Fibroblast of gingiva (primary cell): ENCODE results near the gene KIAA0753.

Experiments
- DNase-seq: peaks from one replicate; pipeline ENCODE4 v3.0.0-alpha.2; 2011; ENCODE audit warnings: low read depth

The KIAA0753 gene

DNA sequence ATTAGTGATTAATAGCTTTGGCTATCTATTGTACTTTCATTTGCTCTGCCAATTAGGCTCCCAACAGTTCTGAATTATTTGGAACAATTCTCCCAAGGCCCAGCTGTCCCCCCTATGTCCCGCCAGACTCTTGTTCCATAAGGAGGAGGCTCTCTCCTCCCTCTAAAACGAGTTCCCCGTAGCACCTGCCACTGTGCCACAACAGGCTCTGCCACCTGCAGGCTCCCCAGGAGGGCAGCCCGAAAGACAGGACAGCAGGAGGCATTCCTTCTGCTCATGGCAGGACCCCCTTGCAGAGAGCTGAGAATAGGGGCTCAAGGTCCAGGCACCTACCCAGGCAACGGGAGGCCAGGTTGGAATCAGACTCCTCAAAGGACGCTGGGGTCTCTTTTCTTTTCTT, 93.2 kb downstream of the KIAA0753 start:
- DNase-seq = no peak

DNA sequence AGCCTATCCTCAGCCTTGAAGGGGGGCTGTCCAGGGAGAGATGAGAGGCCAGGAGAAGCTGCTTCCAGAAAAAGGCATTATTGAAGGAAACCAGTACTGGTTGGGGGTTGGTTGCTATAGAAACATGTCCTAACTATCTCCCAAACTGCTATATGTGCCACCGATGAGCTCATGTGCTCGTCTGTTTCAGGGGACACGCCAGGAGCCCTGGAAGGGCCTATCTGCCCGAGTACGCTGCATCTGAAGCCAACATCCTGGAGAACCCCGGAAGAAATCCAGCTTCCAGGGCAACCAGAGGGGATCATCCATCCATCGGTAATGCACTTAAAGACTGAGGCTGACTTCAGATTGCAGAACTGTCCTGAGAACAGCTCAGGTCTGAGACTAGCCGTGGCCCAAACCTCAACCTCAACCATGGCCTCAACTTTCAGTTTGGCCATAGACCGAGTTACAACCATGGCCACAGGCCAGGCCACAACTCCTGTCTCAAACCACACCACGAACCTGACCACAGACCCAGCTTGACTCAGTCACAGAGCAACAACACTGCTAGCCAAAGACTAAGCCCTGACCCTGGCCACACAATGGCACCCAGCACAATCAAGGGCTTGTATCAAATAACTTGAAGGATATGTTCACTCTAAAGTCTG, 94.3 kb downstream of the KIAA0753 start:
- no peak for DNase-seq

DNA sequence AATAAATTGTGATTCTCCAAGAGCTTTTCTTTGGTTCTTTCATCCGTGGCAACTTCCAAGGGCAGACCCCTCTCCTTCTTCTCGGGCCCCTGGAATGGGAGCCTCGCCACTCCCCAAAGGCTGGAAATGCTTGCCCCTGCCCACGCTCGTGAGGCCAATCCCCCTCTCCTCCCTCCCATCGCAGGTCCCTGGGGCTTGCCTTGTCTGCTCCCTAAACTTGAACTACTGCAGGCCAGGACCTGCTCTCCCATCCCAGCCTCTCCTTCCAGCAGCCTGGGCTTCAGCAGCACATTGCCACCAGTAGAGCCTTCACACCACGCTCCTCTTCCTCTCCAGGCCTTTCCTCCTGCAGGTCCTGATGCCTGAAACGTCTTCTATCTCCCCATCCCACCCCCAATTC, 95.2 kb downstream of the KIAA0753 start:
- no peak for DNase-seq

DNA sequence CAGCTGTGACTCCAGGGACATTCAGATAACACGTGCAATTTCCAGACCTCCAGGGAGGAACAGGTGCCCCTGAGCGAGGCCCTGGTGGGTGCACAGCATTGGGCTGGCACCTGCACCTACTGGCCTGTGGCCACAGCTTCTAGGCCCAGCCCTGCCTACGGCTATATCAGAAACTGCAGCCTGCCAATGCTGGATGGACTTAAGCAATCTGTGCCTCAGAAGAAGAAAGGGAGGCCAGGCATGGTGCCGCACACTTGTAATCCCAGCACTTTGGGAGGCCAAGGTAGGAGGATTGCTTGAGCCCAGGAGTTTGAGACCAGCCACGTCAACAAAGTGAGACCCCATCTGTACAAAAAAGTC, 96.5 kb downstream of the KIAA0753 start:
- no peak for DNase-seq

DNA sequence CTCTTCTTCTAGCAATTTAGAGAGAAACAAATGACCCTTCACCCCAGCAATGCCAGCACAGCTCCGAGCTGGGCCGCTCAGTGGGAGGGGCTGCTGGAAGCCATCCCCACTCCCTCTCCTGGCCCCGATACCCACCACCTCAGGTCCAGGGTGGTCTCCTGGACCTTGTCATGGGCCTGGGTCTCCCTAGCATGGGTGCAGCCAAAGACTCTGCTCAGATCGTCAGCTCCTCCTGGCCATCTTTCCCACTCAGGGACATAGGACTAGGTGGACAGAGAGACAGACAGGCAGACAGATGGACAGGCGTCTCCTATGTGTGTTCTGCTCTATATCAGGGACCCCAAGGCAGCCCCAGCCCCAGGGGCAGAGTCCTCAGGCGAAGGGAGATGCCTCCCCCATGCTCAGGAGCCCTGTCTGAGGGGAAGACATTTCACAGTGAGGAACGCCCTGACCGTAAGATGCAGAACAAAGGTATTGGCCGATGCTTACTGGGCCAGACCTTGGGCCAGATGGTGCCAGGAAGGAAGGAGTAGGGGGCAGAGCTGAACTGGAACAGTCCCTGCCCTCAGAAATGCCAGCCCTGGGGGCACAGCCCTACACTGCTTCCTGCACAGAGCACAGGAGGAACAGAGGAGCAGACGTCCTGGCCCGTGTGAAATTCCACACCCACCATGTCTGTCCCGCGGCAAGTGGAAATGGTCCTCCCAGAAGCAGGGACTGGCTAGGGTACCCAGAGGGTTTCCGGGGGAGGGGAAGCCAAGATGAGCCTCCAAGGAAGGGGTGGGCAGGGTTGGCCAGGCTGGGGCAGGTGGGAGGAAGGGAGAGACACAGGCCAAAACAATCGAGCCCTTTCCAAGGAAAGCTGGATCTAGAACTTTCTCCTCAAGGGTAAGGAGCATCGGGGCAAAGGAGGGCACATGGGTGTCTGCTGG, 97.2 kb downstream of the KIAA0753 start:
- DNase-seq = no peak

DNA sequence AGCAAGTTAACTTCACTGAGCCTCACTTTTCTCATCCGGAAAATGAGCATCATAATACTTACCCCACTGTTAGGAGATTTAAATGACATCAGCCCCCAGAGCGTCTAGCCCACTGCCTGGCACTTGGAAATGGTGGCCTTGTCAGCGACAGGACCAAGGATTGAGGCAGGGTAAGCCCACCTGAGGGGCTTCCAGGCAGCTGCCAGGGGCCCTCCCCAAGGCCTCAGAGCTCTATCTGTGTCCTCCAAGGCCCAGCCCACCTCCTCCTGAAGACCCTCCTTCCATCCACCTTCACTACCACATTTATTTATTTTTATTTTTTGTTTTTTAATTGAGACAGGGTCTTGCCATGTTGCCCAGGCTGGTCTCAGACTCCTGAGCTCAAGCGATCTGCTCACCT, 97.9 kb downstream of the KIAA0753 start:
- DNase-seq = no peak

DNA sequence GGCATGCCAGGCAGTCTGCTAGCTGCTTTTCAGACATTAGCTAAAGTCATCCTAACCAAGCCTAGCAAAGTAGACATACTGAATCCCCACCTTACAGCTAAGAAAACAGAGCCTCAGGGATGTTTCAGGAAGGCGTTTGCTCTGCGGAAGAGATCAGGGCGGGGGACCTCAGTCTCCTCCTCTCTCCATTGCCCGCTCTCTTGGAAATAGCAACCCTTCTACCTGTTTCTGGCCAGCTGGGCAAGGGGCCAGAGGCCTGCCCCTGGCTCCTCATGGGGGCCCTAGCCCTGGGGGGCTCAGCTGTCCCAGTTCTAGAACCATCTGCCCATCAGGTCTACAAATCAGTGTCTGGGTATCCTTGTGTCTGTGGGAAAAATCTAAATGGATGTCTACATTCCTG, 98.6 kb downstream of the KIAA0753 start:
- no peak for DNase-seq

DNA sequence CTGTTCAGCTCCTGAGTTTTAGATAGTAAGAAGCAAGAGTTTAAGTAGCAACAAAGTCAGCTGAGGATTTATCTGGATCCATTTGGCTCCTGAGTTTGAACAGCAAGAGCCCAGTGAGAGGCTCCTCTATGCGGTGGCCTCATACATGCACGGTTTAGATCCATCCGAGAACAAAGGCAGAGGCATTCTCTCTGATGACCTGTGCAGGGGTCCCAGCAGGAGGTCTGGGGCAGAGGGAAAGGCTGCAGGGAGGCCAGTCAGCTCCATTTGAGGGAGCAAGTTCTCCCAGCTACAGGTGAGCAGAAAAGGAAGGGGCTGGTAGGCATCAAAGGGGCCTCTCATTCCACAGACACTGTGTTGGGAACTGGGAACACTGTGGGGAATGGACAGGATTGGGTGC, 100.6 kb downstream of the KIAA0753 start:
- no peak for DNase-seq

DNA sequence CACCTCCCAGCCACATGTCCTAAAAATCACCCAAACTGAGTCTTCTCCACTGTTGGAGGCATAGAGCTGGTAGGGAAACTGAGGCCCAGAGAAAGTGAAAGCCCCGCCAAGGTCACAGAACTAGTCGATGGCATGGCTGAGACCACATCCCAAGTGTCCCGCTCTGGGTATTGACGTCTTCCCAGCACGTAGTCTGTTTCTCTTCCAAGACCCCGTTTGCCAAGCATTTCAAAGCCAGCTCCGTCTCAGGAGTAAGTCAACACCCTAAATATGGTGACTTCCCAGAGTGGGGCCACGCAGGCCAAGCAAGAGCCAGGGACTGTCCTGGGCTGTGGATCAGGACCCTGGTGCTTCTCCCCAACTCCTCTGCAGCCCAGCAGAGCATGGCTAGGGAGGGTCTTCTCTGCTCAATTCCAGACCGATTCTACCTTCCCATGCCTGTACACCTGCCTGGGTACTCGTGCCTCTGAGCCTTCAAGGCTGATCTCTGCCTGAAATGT, 103.9 kb downstream of the KIAA0753 start:
- no peak for DNase-seq

DNA sequence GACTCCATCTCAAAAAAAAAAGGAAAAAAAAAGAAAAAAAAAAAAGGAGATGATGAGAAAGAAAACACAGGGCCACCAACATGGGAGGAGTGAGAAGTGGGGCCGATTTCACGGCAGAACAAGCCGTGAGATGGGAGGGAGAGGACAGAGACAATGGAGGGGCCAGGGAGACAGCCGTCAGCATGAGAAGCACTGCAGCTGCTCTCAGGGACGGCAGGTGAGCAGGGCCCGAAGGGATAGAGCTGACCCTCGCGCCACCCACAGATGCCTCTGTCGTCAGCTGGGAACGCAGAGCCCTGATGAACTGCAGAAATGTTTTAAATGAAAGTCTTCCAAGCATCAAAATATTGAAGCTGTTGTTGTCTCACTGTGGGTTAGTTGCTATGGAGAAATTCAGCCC, 104.5 kb downstream of the KIAA0753 start:
- no peak for DNase-seq

DNA sequence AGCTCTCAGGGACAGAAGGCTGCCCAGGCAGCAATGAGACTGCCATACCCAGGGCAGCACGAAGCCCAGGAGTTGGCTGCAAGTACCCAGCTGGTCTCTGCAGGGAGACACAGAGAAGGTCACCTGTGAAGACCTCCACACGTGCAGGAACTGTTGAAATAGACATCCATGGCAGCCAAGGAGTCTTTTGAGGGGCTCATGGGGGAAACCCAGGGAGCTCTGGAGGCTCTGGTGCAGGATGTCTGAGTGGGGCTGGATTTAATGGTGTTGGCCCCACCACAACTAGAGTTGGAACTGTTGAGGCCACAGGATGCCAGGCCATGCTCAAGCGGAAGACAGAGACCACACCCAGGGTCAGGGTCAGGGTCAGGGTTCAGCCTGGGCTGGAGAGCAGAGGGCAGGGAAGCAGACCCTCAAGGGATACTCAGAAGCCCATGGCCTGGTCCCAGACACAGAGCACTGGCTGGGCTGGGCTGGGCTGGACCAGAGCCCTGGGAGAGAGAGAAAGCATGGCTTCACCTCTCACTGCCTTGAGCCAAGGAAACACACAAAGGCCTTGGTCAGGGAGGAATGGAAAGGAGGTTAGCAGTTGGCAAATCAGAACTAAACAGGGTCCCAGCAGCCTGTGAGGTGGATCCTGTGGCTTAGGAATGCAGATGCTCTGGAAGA, 105.5 kb downstream of the KIAA0753 start:
- no peak for DNase-seq

DNA sequence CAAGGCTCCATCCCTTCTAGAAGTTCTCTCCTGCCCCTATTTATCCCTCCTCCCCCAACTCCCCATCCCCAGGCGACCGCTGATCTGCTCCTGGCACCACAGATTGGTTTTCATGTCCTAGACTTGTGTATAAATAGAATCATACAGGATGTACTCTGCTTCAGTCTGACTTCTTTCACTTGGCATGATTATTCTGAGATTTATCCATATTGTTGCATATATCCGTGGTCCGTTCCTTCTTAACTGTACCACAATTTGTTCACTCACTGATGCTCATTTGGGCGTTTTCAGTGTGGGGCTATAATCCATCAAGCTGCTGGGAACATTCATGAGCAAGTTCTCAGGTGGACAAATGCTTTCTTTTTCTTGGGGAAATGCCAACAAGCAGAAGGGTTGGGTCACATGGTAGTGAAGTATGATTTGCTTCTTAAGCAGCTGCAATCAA, 108.0 kb downstream of the KIAA0753 start:
- no peak for DNase-seq

DNA sequence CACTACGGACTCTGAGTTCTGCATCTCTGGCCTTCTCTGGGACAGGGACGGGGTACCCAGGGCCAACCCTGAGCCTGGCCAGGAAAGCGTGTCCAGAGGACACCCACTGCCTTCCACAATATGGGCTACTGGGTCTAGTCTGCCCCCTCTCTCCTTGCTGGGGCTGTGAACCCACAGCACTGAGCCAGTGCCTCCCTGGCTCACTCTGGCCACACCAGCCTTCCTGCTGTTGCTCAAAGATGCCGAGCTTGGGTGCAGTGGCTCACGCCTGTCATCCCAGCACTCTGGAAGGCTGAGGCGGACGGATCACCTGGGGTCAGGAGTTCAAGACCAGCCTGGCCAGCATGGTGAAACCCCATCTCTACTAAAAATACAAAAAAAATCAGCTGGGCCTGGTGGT, 108.9 kb downstream of the KIAA0753 start:
- no peak for DNase-seq

DNA sequence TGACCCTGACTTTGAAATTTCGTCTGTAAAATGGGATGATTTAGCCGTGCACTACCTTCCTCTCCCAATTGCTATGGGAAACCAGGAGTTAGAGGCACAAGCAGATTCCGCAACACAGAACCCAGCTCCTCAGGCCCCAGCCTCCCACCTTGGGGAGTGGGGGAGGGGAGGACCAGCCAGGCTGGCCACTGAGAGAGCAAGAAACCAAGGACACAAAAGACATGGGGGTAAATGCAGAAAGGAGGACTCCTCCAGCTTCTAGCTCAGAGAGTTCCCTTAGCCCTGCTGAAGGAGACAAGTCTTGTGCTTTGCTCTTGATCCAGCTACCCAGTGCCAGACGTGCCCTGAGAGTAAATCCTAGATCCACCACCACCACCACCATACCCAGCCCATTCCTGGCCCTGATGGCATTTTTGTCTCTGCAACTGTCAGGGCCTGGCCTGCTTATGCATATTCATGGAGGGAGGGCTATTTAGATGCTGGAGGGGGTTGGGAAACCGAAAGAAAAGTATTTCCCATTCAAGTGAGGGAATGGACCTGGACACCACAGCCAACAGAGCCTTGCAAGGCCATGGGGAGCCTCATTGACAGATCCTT, 110.1 kb downstream of the KIAA0753 start:
- DNase-seq = no peak

DNA sequence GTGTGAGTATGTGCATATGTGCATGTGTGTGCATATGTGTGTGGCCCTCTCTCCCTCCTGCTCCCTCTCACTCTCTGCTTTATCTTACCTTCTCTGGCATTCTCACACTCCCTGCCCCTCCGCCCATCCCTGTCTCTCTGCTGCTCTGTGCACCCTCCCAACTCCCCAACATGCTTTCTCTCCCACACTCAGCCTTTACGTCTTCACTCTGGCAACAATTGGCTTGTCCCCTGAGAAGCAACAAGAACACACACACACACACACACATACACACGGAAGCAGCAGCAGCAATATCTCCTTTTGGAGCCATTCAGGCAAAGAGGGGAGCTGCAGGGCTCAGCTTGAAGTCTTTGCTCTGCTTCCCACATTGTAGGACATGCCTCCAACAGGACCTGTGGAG, 112.0 kb downstream of the KIAA0753 start:
- no peak for DNase-seq
